CD14-positive monocyte (primary cell): ENCODE data around the gene JSRP1. TPM values are rescaled to one million over a fixed set of nuclear protein-coding genes. Genes with fewer than 3 reads are reported as not detected.

ENCODE experiments used
- DNase-seq, 3 donors: peaks; one replicate each; pipeline ENCODE4 v3.0.0-alpha.2; 2011 to 2022
- H2AFZ ChIP-seq: 2 replicates; pipeline ENCODE4 v1.6.0; 2012; ENCODE audit warnings: mild to moderate bottlenecking, low read depth, low read length, inconsistent platforms; ENCODE audit not compliant: insufficient read depth, poor library complexity, severe bottlenecking
- H3K27ac ChIP-seq, 2 donors: 1 replicate in 1 of 2; 2 replicates in 1 of 2; pipeline ENCODE4 v1.5.1; 2012 to 2013; ENCODE audit warnings: low read length in 2 of 2, control low read depth in 1 of 2, inconsistent platforms in 1 of 2, low read depth in 1 of 2, mild to moderate bottlenecking in 1 of 2
- H3K27me3 ChIP-seq, 2 donors: one replicate each; pipeline versions ENCODE4 v1.6.0 to v1.6.1; 2011 to 2013; ENCODE audit warnings: low read length in 2 of 2; ENCODE audit not compliant: control insufficient read depth in 2 of 2, insufficient read depth in 2 of 2
- H3K36me3 ChIP-seq, 2 donors: replicated peaks in 1 of 2; 1 replicate in 1 of 2; 2 replicates in 1 of 2; pipeline versions ENCODE4 v1.5.1 to v1.6.1; 2012 to 2013; ENCODE audit warnings: low read length in 2 of 2, control low read depth in 1 of 2, inconsistent platforms in 1 of 2, mild to moderate bottlenecking in 1 of 2; ENCODE audit not compliant: insufficient read depth in 2 of 2, control insufficient read depth in 1 of 2
- H3K4me1 ChIP-seq, 2 donors: 1 replicate in 1 of 2; 2 replicates in 1 of 2; pipeline versions ENCODE4 v1.5.1 to v1.6.1; 2012 to 2013; ENCODE audit warnings: low read length in 2 of 2, control low read depth in 1 of 2, inconsistent platforms in 1 of 2, mild to moderate bottlenecking in 1 of 2, moderate library complexity in 1 of 2; ENCODE audit not compliant: insufficient read depth in 2 of 2, control insufficient read depth in 1 of 2
- H3K4me2 ChIP-seq: replicated peaks from 2 replicates; pipeline ENCODE3; 2012; ENCODE audit warnings: low read length, moderate library complexity, mild to moderate bottlenecking; ENCODE audit not compliant: poor library complexity, severe bottlenecking; ENCODE audit errors: extremely low read depth
- H3K4me3 ChIP-seq, 3 experiments: fragments of 200-600 bp in 1 of 3; sonication (generic) in 1 of 3; replicated peaks in 1 of 3; 1 replicate in 2 of 3; 2 replicates in 1 of 3; pipeline ENCODE4 v1.5.1; 2011 to 2013; ENCODE audit warnings: low read length in 3 of 3, mild to moderate bottlenecking in 3 of 3, control low read depth in 2 of 3, low read depth in 2 of 3, inconsistent platforms in 1 of 3, moderate library complexity in 1 of 3
- H3K79me2 ChIP-seq: 2 replicates; pipeline ENCODE4 v1.6.0; 2012; ENCODE audit warnings: mild to moderate bottlenecking, control low read depth, inconsistent platforms, low read length, moderate library complexity; ENCODE audit not compliant: insufficient read depth
- H3K9ac ChIP-seq: 2 replicates; pipeline ENCODE4 v1.6.0; 2017; ENCODE audit warnings: low read length, mild to moderate bottlenecking; ENCODE audit not compliant: insufficient read depth, poor library complexity, severe bottlenecking
- H3K9me3 ChIP-seq, 2 donors: replicated peaks in 1 of 2; 1 replicate in 1 of 2; 2 replicates in 1 of 2; pipeline versions ENCODE4 v1.5.1 to v1.6.1; 2012 to 2013; ENCODE audit warnings: low read length in 2 of 2, control low read depth in 1 of 2; ENCODE audit not compliant: control insufficient read depth in 1 of 2, insufficient read depth in 1 of 2
- H4K20me1 ChIP-seq: 2 replicates; pipeline ENCODE4 v1.6.0; 2012; ENCODE audit warnings: mild to moderate bottlenecking, low read length, control low read depth, moderate library complexity; ENCODE audit not compliant: insufficient read depth
- H3K27ac Mint-ChIP-seq, 7 donors: one replicate each; pipeline ENCODE4 v1.8.0; 2020; ENCODE audit warnings: mild to moderate bottlenecking in 7 of 7, mixed read lengths in 7 of 7, moderate library complexity in 6 of 7, inconsistent platforms in 2 of 7
- H3K27me3 Mint-ChIP-seq, 3 donors: one replicate each; pipeline ENCODE4 v1.8.0; 2021 to 2022; ENCODE audit warnings: low read depth in 3 of 3, mild to moderate bottlenecking in 3 of 3, mixed read lengths in 3 of 3, moderate library complexity in 3 of 3, inconsistent platforms in 1 of 3
- H3K36me3 Mint-ChIP-seq, 2 donors: one replicate each; pipeline ENCODE4 v1.8.0; 2020; ENCODE audit warnings: mixed read lengths in 2 of 2, inconsistent platforms in 1 of 2, mild to moderate bottlenecking in 1 of 2
- H3K4me1 Mint-ChIP-seq: one replicate; pipeline ENCODE4 v1.8.0; 2020; ENCODE audit warnings: mild to moderate bottlenecking, mixed read lengths
- H3K4me3 Mint-ChIP-seq, 2 donors: one replicate each; pipeline ENCODE4 v1.8.0; 2020; ENCODE audit warnings: mild to moderate bottlenecking in 2 of 2, mixed read lengths in 2 of 2, moderate library complexity in 1 of 2
- H3K9me3 Mint-ChIP-seq, 7 donors: one replicate each; pipeline ENCODE4 v1.8.0; 2020 to 2022; ENCODE audit warnings: mixed read lengths in 7 of 7, mild to moderate bottlenecking in 6 of 7, moderate library complexity in 6 of 7, inconsistent platforms in 2 of 7
- WGBS: methylation state at CpG from one replicate; pipeline ENCODE4 v1.1.5; 2013; ENCODE audit warnings: missing lambda C conversion rate; ENCODE audit not compliant: insufficient coverage; 5-methylcytosine and 5-hydroxymethylcytosine counted together
- intact Hi-C, 2 donors: fragments of 100-400 bp; cut with micrococcal nuclease; formaldehyde crosslinking; loops; one replicate each; pipeline versions ENCODE4 v1.15.0 to v1.15.1; 2023
- polyA plus RNA-seq, 3 donors: library from polyadenylated mRNA; depleted of rRNA in 1 of 3; unstranded in 2 of 3; stranded (reverse) in 1 of 3; fragments of 300-500 nt in 2 of 3; fragments of >200 nt in 1 of 3; fragmentation: Illumina TruSeq in 2 of 3; gene quantifications; 1 replicate in 2 of 3; 2 replicates in 1 of 3; pipeline ENCODE4 v1.2.3, GENCODE V29; 2012 to 2021
- TF ChIP-seq, protein P1 (sequence below): fragments of 200-600 bp; IDR thresholded peaks from one replicate; pipeline ENCODE4 v1.8.0; 2022; ENCODE audit warnings: antibody characterized with exemption, mild to moderate bottlenecking

JSRP1 gene
- polyA plus RNA-seq, 3 donors: 0.38 to 0.50 TPM; not detected in 1

DNA sequence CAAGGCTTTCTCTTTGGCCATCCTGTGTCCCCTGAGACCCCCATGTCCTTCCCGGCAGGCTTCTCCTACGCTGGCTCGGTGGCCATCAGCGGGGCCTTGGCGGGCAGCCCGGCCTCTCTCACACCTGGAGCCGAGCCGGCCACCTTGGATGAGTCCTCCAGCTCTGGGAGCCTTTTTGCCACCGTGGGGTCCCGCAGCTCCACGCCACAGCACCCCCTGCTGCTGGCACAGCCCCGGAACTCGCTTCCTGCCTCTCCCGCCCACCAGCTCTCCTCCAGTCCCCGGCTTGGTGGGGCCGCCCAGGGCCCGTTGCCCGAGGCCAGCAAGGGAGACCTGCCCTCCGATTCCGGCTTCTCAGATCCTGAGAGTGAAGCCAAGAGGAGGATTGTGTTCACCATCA is 34.3 kb downstream of the JSRP1 start:
- H3K27me3 Mint-ChIP-seq: no peaks in the 10 kb centered on the region
- H3K36me3 Mint-ChIP-seq: peaks cover 68 to 94% of the 10 kb centered on the region in 2 donors
- intact Hi-C loops: no loop called here
- no peak overlapping the region for H3K4me3 ChIP-seq
- peaks cover 0 to 3% (median 0%) of the 10 kb centered on the region in 7 donors for H3K9me3 Mint-ChIP-seq
- H3K36me3 ChIP-seq: peaks cover 74 to 98% of the 10 kb centered on the region in 2 donors
- H3K9ac ChIP-seq: no peak overlapping the region
- no peak overlapping the region for H3K4me2 ChIP-seq
- H3K4me1 ChIP-seq: no peaks in the 10 kb centered on the region
- no peak for DNase-seq
- H3K27ac ChIP-seq: no peak overlapping the region
- TF ChIP-seq, protein P1, sequence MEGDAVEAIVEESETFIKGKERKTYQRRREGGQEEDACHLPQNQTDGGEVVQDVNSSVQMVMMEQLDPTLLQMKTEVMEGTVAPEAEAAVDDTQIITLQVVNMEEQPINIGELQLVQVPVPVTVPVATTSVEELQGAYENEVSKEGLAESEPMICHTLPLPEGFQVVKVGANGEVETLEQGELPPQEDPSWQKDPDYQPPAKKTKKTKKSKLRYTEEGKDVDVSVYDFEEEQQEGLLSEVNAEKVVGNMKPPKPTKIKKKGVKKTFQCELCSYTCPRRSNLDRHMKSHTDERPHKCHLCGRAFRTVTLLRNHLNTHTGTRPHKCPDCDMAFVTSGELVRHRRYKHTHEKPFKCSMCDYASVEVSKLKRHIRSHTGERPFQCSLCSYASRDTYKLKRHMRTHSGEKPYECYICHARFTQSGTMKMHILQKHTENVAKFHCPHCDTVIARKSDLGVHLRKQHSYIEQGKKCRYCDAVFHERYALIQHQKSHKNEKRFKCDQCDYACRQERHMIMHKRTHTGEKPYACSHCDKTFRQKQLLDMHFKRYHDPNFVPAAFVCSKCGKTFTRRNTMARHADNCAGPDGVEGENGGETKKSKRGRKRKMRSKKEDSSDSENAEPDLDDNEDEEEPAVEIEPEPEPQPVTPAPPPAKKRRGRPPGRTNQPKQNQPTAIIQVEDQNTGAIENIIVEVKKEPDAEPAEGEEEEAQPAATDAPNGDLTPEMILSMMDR: peak; percentile 18
- H3K9me3 ChIP-seq: no peaks in the 10 kb centered on the region
- no peak overlapping the region for H3K4me3 Mint-ChIP-seq
- H4K20me1 ChIP-seq: peaks cover 15% of the 10 kb centered on the region
- 97% methylated on average over 16 of the region's 20 CpGs for WGBS
- H3K79me2 ChIP-seq: no peaks in the 10 kb centered on the region
- no peaks in the 10 kb centered on the region for H3K4me1 Mint-ChIP-seq
- H2AFZ ChIP-seq: no peak overlapping the region
- no peaks in the 10 kb centered on the region for H3K27me3 ChIP-seq
- peak overlapping the region in 2 of 7 donors; percentile 36 to 58 for H3K27ac Mint-ChIP-seq

DNA sequence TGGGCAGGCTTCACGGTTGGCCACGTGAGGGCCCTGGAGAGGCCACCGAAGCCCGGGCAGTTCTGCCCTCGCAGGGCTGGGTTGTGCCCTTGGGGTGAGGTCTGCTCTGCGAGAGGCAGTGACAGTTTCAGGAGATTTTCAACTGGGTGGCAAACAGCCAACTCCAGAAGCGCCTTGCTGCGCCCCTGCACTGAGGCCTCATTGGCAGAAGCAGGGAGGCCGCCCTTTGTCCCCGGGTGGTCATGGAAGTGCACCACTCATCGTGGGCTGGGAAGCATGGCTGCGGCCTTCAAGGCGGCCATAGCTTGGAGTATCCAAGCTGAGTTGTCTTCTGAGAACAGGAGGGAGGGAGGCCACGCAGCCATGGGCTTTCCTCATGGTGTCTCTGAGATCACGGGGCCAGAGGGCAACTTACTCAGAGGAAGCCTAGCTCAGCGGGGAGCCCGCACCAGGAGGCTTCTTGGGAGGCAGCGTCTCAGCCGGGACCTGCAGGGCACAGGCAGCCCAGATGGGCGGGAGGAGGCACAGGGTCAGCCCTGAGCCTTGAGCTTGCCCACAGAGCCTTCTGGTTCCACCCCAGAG is 34.9 kb downstream of the JSRP1 start:
- peaks cover 77 to 98% of the 10 kb centered on the region in 2 donors for H3K36me3 ChIP-seq
- peaks cover 0 to 3% (median 0%) of the 10 kb centered on the region in 7 donors for H3K9me3 Mint-ChIP-seq
- no peak overlapping the region for H3K4me3 Mint-ChIP-seq
- no peaks in the 10 kb centered on the region for H3K4me1 Mint-ChIP-seq
- TF ChIP-seq, protein P1: no peak
- no peak overlapping the region for H3K27ac ChIP-seq
- intact Hi-C loops: no loop called here
- H3K79me2 ChIP-seq: no peaks in the 10 kb centered on the region
- 95% methylated on average over 19 of the region's 20 CpGs for WGBS
- H3K36me3 Mint-ChIP-seq: peaks cover 74 to 96% of the 10 kb centered on the region in 2 donors
- H3K27me3 Mint-ChIP-seq: no peaks in the 10 kb centered on the region
- H3K9ac ChIP-seq: no peak overlapping the region
- H2AFZ ChIP-seq: no peak overlapping the region
- no peaks in the 10 kb centered on the region for H3K27me3 ChIP-seq
- no peak for DNase-seq
- peaks cover 14% of the 10 kb centered on the region for H4K20me1 ChIP-seq
- peak overlapping the region in 2 of 7 donors; percentile 58 to 69 for H3K27ac Mint-ChIP-seq
- no peak overlapping the region for H3K4me2 ChIP-seq
- no peaks in the 10 kb centered on the region for H3K4me1 ChIP-seq
- no peaks in the 10 kb centered on the region for H3K9me3 ChIP-seq
- no peak overlapping the region for H3K4me3 ChIP-seq
